AG08395 (cell line): ENCODE measurements around the gene MAST2.
"Not testable (repeated sequence)": the region's sequence is repeated elsewhere in the genome, so short reads cannot be mapped to it uniquely, and the experiment has no call there.

Source experiments
- DNase-seq: peaks from one replicate; pipeline ENCODE4 v3.0.0; 2012; ENCODE audit warnings: mixed read lengths, low spot score

Gene MAST2

GRCh38 chr1:45938029-45938428 lies 134.6 kb downstream of the MAST2 start:
- DNase-seq, result no peak

GRCh38 chr1:45942411-45942810 lies 139.0 kb downstream of the MAST2 start:
- DNase-seq, result no peak

- DNase-seq, result no peak
These were observed 139.8 kb downstream of the MAST2 start for GRCh38 chr1:45943185-45943584.

GRCh38 chr1:45945426-45945825 lies 142.0 kb downstream of the MAST2 start:
- peak; percentile 36 for DNase-seq

GRCh38 chr1:45949462-45949861 lies 146.1 kb downstream of the MAST2 start:
- not testable (repeated sequence) for DNase-seq

GRCh38 chr1:45952072-45952471 lies 148.7 kb downstream of the MAST2 start:
- no peak for DNase-seq

GRCh38 chr1:45953934-45954847 lies 150.8 kb downstream of the MAST2 start:
- DNase-seq, result peak; percentile 78

GRCh38 chr1:45957684-45958083 lies 154.3 kb downstream of the MAST2 start:
- DNase-seq, result no peak

GRCh38 chr1:45958317-45958716 lies 154.9 kb downstream of the MAST2 start:
- no peak for DNase-seq

GRCh38 chr1:45960930-45961715 lies 157.7 kb downstream of the MAST2 start:
- no peak for DNase-seq

- DNase-seq, result not testable (repeated sequence)
These were observed 158.5 kb downstream of the MAST2 start for GRCh38 chr1:45961936-45962335.

- no peak for DNase-seq
These were observed 165.7 kb downstream of the MAST2 start for GRCh38 chr1:45968941-45969666.

GRCh38 chr1:45969866-45970265 lies 166.5 kb downstream of the MAST2 start:
- no peak for DNase-seq

GRCh38 chr1:45971335-45971734 lies 167.9 kb downstream of the MAST2 start:
- no peak for DNase-seq

- no peak for DNase-seq
These were observed 168.6 kb downstream of the MAST2 start for GRCh38 chr1:45971922-45972531.

- no peak for DNase-seq
These were observed 169.2 kb downstream of the MAST2 start for GRCh38 chr1:45972621-45973020.

GRCh38 chr1:45973121-45973520 lies 169.7 kb downstream of the MAST2 start:
- DNase-seq, result no peak

- no peak for DNase-seq
These were observed 171.3 kb downstream of the MAST2 start for GRCh38 chr1:45974541-45975269.

GRCh38 chr1:45976623-45977022 lies 173.2 kb downstream of the MAST2 start:
- no peak for DNase-seq

- DNase-seq, result no peak
These were observed 175.8 kb downstream of the MAST2 start for GRCh38 chr1:45979074-45979777.

GRCh38 chr1:45979778-45980176 lies 176.4 kb downstream of the MAST2 start:
- no peak for DNase-seq
